GM18517 (cell line): ENCODE data around the gene NUFIP2.
"Not testable (repeated sequence)": the region's sequence is repeated elsewhere in the genome, so short reads cannot be mapped to it uniquely, and the experiment has no call there.

ENCODE experiments used
- ATAC-seq: cut with Tn5 transposase; IDR thresholded peaks from one replicate; pipeline ENCODE4 v1.9.1; 2021; ENCODE audit warnings: mild to moderate bottlenecking, moderate library complexity; ENCODE audit not compliant: unreplicated experiment

NUFIP2 gene

DNA sequence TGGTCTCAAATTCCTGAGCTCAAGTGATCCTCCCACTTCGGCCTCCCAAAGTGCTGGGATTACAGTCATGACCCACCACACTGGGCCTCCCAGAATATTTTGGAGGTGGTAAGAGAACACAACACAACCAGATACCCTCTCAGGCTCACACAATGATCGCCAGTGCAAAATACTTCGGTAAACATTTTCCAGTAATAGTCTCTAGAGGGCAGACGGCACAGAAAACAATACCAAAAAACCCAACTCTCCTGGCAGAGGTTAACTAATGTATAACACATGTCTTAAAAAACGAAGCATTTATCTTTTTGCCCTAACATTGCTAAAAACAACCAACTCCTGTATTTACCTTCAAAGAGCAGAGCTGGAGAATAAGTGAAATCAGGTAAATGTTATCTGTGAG is 10.5 kb downstream of the NUFIP2 start:
- ATAC-seq: no peak

DNA sequence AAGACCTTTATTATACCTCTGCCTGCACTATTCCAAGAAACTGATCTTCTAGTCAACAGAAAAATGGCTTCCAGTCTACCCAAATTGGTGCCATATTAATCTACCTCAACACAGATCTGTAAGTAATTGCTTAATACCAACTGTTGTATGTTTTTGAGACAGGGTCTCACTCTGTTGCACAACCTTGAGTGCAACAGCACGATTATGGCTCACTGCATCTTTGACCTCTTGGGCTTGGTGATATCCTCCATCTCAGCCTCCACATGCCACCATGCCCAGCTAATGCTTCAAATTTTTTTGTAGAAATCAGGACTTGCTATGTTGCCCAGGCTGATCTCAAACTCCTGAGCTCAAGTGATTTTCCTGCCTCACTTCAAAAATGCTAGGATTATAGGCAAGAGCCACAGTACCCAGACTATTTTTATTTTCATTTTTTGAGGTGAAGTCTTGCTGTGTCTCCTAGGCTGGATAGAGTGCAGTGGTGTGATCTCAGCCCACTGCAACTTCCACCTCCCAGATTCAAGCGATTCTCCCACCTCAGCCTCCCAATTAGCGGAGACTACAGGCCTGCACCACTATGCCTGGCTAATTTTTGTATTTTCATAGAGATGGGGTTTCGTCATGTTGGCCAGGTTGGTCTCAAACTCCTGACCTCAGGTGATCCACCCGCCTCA is 14.4 kb downstream of the NUFIP2 start:
- ATAC-seq: no peak

DNA sequence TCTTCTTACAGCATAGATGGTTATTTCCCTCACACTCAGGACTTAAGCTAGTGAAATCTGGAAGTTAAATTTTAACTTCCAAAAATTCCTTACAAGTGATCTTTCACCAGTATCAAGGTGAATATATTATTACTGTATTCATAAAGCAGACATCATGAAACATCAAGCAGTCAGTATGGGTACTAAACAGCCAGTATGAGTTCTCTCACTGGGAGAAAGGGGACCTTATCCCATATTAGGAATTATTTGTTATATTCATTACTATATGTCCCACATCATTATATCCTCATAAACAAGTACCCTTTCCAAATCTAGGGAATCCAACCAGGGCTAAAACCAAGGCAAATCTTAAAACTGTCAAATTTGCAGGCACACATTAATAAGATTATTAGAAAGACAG is 15.3 kb downstream of the NUFIP2 start:
- ATAC-seq: no peak

DNA sequence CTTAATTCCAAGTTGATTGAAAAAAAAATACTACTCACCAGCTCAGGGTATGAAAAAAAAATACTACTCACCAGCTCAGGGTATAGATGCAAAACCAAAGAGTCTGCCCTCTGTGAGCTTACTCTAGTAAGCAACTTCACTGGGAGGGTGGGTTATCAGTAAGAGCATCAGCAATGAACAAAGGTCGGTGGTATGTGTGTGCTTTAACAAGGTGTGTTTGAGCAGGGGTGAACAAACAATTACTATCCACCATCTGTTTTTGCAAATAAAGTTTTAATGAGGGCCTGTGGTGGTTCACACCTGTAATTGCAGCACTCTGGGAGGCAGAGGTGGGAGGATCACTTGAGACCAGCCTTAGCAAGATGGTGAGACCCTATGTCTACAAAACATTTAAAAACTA is 20.0 kb downstream of the NUFIP2 start:
- ATAC-seq: no peak

DNA sequence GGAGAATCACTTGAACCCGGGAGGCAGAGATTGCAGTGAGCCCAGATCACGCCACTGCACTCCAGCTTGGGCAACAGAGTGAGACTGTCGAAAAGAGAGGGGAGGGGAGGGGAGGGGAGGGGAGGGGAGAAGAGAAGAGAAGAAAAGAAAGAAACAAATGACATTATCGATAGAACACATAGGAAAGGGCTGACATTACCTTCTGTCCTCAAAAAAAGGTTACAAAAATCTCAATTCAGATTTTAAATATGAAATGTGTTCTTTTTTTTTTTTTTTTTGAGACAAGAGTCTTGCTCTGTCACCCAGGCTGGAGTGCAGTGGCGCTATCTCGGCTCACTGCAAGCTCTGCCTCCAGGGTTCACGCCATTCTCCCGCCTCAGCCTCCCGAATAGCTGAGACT is 22.0 kb downstream of the NUFIP2 start:
- ATAC-seq: not testable (repeated sequence)

DNA sequence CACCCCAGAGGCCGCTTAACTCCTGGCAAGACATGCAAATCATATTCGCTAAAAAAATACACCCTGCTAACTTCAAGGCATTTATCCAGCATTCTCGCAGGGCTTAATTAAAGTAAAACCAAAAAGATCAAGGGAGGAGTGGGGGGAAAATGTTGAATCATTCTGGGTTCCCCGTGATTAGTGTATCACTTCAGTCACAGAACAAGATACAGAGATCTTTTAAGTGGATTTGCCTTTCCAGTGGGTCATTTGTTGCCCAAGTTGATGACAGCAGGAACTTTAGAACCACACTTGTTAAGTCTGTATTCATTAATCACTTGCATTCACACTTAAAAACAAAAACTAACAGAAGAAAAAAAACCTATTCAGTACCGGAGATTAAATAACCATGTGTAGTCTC is 30.0 kb downstream of the NUFIP2 start:
- no peak for ATAC-seq

DNA sequence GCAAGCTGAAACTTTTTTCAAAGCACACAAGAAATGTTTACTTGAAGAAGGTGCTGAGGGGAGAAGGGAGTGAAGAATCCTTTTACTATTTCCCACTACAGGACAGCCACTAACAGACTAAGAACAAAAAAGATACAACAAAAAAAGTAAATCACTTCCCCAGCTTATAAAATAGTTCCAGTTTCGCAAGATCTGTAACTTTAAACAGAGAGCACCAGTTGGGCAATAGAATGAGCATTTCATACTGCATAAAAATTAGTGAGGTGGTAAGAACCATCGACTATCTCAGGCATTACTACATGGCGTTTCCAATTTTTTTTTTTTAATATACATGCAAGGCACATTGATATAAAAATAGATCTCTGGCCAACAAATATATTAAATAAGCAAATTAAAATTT is 36.2 kb downstream of the NUFIP2 start:
- no peak for ATAC-seq

DNA sequence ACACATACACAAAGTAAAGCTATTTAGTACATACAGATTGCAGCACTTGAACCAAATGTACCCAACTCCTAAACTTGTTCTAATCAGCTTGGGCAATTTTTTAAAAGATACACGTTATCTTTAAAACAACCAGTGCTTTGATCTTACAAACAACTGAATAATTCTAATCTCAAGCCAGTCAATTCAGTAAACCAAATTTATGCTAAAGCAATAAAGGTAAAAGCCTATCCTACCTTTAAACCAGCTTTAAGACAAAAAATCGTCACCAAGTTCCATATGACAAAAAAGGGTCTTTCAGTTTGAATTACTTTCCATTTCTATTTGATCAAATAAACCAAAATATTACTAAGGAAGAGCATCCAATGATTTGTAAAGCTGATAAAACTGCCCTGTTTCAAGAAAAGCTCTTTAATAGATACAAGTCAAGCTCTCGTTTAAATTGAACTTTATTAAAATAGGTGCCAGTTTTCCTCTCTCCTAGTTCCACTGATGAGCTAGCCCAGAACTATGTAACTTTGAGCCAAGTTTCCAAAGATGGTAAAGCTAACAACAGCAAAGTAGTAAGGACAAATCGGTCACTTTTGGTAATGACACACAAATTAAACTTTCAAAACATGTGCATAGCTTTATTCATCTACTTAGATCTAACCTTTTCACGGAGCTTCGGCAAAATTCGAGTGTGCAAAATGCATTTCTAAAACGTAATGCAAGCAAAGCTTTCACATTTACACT is 37.0 kb downstream of the NUFIP2 start:
- ATAC-seq: no peak

DNA sequence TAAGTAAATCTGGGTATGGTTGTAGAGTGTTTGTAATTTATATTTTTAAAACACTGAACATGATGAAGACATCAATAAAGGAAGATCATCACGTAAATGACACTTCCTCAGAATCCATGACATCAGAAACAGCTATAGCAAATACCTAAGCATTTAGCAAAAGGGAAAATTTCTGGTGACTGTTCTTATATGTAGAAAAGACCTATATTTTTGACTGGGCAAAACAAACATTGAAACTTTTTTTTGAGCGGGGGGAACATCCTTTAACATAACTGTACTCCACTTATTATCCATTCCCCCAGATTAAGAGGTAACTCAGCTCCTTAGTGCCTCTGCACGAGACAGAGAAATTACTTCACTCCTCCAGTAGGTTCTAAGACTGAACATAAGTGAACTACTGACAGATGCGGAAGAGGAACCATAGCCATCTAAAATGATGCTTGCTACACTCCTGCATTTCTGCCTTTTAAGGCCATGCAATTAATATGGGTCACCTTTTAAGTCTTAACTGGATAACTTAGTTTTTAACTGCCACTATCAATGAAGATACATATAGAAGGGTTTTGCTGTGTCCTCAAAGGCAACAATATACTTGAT is 37.9 kb downstream of the NUFIP2 start:
- ATAC-seq: no peak

DNA sequence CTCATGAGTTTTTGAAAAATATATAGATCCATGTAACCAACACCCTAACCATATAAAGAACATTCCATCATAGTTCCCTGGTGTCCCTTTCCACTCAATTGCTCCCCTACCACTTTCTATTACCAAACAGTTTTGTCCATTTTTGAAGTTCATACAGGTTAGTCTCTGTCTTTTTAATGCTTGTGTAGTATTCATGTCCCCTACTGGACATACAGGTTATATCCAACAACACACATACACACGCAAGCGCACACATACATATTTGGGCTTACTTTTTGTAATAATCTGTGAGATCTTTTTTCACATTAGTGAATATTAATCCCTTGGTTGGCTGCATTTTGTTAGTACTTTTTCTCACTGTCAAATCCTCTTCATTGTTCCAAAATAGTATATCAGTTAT is 40.9 kb downstream of the NUFIP2 start:
- no peak for ATAC-seq

DNA sequence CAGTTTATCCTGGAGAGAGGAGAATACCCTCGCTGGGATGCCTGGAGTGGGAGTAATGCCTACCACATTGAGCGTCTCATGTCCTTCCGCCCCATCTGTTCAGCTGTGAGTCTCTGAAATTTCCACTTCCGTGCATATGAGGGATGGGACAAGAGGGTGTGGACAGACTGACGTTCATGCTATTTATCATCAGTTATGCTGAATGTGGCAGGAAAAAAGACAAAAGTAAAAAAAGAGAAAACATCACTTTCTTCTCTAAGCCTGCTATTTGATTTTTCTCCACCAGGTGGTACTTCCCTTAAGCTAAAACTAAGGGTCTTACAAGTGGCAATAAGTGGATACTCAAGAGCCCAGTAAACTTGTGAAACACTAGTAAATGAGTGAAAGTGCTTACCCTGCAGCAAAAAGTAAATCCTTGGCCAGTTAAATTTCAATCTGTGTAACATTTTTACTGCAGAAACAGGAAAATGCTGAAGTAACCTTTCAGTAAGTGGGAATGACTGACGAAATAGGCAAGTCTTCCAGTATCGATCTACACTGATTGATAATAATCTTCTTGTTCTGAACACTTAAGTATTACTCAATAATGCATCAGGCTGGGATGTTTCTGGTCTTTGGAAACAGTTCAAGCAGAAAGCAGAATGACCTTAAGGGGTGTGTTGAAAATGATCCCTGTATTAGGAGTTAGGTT is 41.7 kb downstream of the NUFIP2 start:
- ATAC-seq: no peak

DNA sequence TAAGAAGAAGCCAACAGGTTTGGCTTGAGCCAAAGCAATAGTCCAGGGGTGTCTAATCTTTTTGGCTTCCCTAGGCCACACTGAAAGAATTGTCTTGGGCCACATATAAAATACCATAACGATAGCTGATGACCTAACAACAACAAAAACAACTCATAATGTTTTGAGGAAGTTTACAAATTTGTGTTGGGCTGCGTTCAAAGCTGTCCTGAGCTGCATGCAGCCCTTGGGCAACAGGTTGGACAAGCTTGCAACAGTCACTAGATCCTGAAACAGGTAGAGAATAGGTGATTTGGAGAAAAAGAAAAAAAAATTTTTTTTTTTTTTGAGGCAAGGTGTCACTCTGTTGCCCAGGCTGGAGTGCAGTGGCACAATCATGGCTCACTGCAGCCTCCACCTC is 42.8 kb downstream of the NUFIP2 start:
- no peak for ATAC-seq

DNA sequence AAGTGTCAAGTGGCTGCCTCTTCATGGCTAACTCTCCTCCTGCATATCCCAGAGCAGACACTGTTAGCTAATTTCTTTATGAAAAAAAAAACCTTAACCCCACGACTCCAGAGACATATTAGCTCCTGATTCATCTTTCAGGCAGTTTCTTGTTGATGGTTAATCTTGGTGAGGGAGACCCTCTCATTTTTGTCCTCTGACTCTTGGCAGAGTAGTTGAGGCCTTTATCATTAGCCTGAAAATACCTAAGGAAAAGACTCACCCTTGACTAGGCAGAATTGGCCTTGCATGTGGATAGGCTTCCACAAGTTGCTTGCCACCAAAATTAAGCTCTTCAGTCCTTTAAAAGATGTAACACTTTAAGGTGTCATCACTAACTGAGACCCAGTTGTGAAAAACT is 43.3 kb downstream of the NUFIP2 start:
- ATAC-seq: no peak

DNA sequence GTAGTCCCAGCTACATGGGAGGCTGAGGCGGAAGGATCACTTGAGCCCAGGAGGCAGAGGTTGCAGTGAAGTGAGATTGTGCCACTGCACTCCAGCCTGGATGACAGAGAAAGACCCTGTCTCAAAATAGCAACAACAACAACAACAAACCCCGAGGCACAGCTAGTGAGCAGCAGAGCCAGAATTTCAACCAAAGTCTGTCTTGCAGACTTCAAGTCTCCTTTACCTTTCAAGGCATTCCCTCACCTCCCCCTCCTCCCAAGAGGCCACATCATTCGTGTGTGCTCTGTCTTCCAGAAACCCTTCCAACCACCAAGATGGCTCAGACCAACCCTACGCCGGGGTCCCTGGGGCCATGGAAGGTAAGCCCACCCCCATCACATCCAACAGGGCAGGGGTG is 45.1 kb downstream of the NUFIP2 start:
- no peak for ATAC-seq

DNA sequence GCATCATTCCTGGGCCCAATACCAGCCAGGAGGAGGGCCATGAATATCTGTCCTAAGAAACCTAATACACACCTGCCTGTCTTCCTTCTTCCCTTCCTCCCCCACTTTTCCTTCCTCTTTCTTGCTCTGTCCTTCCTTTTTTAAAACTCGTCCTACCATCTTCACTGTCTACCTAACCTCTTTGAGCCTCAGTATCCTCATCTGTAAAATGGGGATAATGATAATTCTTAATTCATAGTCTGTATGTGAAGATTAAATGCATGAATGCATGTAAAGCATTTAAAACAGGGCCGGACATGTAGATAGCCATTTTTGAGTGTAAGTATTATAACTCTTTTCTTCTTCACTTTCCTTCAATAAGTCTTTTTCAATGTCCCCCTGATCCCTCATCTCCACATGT is 46.7 kb downstream of the NUFIP2 start:
- no peak for ATAC-seq

DNA sequence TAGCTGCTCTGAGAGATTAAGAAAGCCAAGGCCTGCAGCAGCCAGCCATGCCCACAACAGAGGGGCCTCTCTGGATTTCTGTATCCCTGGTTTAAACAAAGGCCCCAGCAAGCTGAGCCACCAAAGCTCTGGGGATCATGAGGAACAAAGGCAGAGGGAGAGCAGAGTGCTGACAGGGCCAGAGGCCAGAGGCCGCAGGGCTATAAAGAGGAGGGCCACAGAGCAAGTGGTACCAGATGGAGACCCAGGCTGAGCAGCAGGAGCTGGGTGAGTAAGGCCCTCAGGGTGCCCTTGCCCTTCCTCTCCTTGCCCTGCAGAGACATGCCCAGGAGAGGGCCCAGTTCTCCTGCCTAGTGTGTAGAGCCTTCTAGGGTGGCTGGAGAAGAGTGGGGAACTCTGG is 47.3 kb downstream of the NUFIP2 start, which contains the start of gene CRYBA1:
Gene CRYBA1 (plus strand): TSS at position 232 of the 400 bp plus-strand sequence. CDS start 5 bp downstream, at position 237.
- no peak for ATAC-seq

DNA sequence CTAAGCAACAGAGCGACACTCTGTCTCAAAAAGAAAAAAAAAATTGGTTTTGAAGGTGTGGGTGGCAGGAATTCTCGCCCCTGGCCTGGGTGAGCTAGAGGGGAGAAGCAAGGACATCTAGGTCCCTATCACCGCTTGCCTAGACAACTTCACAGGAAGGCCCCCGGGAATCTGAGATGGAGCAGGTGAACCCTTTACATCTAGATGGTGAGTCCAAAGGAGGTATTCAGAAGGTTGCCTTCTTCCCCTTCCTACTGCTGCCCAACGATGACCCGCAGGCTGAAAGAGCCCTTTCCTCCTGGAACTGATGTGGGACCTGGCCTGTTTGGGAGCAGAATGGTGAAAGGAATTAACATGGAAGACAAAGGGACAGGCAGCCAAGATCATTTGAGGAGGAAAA is 48.5 kb downstream of the NUFIP2 start:
- ATAC-seq: no peak

DNA sequence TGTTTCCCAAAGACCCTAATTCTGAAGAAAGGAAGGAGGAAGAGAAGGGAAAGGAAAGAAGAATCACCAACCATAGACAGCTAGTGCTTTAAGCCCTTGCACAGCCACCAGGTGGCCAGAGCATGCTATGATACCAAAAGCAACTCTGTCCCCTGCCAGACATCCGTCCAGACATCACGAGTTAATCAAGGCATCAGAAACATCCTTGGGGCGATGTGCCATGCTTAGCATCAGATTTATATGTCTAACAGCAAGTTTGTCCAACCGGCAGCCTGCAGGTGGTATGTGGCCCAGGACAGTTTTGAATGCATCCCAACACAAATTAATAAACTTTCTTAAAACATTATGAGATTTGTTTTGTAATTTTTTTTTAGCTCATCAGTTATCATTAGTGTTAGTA is 50.2 kb downstream of the NUFIP2 start:
- no peak for ATAC-seq

DNA sequence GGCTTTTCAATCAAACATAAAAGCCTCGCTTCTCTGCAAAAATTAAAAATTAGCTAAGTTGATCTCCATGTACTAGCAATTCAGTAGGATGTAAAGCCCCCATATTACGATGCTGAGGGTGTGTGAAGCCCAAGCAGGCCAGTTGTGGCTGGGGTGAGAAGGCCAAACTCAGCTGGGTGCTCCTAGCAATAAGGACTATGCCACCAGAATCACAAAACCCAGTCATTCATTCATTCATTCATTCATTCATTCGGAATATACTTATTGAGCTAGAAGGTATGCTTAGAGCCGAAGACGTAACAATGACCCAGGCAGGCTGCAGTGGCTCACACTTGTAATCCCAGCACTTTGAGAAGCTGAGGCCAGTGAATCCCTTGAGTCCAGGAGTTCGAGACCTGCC is 51.2 kb downstream of the NUFIP2 start:
- no peak for ATAC-seq

DNA sequence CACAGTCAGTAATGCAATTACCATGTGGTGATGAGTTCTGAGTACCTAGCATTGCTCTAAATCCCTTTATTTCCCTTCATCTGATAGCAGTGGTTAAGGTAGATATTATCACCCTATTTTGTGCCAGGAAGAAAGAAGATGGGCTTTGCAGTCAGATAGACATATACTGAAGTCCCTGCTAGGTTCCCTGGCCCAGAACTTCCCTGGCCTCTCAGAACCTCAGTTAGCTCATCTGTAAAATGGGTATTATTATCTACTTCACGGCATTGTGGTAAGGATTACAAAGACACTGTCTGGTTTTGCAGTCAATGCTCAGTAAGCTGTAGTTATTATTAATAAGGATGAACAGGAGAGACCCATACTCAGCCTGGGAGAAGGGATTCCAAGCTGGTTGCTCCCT is 51.9 kb downstream of the NUFIP2 start:
- no peak for ATAC-seq
